Peyer's patch (tissue), 4 donors: ENCODE measurements around the gene ITGB5.

Source experiments
- POLR2A ChIP-seq, 2 donors: fragments of 450-650 bp; IDR thresholded peaks; one replicate each; pipeline ENCODE4 v1.5.1; 2017; ENCODE audit warnings: antibody characterized with exemption in 2 of 2, mild to moderate bottlenecking in 2 of 2, moderate library complexity in 2 of 2
- TF ChIP-seq, protein P1 (sequence below), 6 experiments: fragments of 450-650 bp in 4 of 6; fragments of 200-600 bp in 2 of 6; sonication (generic) in 1 of 6; IDR thresholded peaks; one replicate each; pipeline ENCODE4 v1.5.1; 2017 to 2019; ENCODE audit warnings: antibody characterized with exemption in 6 of 6, mild to moderate bottlenecking in 3 of 6, moderate library complexity in 1 of 6

DNA sequence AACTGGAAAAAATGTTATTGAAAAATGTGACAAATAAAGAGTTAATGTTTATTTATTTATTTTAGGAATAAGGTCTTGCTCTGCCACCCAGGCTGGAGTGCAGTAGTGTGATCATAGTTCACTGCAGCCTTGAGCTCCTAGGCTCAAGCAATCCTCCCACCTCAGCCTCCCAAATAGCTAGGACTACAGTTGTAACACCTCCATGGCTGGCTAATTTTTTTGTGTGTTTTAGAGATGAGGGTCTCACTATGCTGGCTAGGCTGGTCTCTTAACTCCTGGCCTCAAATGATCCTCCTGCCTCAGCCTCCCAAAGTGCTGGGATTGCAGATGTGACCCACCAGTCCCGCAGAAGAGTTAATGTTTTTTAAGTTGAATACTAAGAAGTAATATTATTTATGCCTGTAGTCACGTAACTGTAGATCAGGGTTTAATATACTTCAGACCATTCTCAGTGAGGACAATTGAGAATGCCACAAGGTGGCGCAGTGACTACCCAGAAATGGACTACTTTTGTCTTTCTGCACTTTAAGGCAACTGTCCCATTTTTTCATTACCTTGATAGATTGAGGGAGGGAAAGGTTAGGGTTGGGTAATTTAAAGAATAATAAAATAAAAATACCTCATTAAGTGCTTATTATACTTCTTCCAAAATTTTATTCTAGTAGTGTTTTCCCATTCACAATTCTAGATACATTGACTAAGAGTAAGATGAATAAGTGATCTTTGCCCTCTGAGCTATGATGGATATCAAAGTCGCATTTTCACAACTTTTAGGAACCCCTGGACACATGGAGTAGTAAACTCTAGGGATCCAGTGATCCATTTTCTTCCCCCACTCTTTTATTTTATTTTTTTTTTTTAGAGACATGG lies 41.4 kb upstream of the ITGB5 start:
- no peak for TF ChIP-seq POLR2A (IDR thresholded peaks at IDR 0.05)
- TF ChIP-seq, protein P1, sequence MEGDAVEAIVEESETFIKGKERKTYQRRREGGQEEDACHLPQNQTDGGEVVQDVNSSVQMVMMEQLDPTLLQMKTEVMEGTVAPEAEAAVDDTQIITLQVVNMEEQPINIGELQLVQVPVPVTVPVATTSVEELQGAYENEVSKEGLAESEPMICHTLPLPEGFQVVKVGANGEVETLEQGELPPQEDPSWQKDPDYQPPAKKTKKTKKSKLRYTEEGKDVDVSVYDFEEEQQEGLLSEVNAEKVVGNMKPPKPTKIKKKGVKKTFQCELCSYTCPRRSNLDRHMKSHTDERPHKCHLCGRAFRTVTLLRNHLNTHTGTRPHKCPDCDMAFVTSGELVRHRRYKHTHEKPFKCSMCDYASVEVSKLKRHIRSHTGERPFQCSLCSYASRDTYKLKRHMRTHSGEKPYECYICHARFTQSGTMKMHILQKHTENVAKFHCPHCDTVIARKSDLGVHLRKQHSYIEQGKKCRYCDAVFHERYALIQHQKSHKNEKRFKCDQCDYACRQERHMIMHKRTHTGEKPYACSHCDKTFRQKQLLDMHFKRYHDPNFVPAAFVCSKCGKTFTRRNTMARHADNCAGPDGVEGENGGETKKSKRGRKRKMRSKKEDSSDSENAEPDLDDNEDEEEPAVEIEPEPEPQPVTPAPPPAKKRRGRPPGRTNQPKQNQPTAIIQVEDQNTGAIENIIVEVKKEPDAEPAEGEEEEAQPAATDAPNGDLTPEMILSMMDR (IDR thresholded peaks at IDR 0.05) = peak; percentile 28 to 88 (median 74)
